Measurements from ENCODE around the gene SLC28A3.
A peak's percentile ranks its signal among the peaks of the same experiment; 100 is the strongest.

The SLC28A3 gene

GRCh38 chr9:84327184-84327583, 13.4 kb downstream of the SLC28A3 start:
- DNase-seq (ENCODE audit: insufficient read length, low spot score) (no peak), FAIRE-seq (no peak)

DNA sequence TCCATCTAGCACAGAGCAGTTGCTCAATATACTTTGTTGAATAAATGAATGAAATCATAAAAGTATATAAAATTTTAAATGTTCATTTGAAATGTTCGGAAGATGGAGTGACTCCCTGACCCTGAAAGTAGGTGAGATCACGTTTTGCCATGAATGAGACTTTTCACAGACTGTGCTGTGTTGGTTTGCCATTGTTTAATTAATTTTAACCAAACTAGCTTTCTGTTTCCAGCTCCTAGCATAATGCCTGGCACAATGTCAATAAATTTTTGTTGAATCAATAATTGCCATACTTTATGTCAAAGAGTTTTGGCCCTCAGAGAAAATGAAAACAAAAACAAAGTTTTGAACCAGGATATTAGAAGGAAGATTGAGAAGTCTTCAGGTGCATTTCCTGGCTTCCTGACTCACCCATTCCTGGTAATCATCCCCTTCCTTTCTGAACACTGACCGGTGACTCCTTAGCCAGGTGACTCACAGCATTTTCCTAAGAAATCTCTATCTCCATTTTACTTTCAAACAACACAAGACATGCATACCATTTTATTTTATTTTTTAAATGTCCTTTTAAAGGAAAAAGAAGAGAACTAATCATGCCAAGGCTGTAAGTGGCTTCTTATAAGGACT, 15.1 kb downstream of the SLC28A3 start:
- no peak for TF ChIP-seq POLR2A (IDR thresholded peaks at IDR 0.05; ENCODE audit: low read depth, low read length)
- peak; percentile 61 for DNase-seq (ENCODE audit: insufficient read length, low spot score)
- peak; percentile 94 for FAIRE-seq

More at GRCh38 chr9:84327184-84327583, 13.4 kb downstream of the SLC28A3 start:
- TF ChIP-seq POLR2A (IDR thresholded peaks at IDR 0.05; ENCODE audit: low read depth, low read length): no peak

DNA sequence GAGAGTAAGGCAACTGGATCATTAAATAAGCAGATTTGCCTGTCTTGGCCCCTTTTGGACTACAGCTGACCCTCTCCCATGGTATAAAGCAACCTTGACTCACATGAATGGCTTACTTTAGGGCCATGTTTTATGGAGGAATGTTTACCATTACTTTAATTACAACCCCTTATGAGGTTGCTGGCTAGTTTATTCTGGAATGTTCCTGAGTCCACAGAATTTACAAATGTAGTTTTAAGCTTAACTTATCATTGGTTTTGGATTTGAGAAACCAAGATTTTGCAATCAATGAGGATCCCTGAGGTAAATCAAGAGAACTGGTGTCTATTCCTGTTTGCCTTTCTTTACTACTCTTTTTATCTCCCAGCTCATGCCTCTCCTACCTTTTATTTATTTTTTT, 15.7 kb downstream of the SLC28A3 start:
- no peak for TF ChIP-seq POLR2A (IDR thresholded peaks at IDR 0.05; ENCODE audit: low read depth, low read length)
- no peak for FAIRE-seq
- no peak for DNase-seq (ENCODE audit: insufficient read length, low spot score)

DNA sequence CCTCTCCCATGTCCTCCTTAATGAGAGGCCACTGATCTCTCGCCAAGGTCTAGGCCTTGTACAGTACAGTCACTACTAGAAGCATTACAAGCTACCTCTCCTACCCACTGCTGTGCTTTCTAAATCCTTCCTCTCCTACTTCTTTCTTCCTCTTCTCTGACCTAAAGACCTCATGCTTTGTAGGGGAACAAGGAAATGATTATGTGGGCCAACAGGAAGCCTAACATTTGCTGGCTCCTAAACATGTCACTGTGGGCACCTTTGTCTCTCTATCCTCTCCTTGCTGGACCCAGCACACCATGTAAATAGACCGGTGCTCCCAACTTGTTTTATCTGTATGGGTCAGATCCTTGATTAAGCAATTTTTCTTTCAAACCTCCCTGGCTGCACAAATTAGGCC, 16.7 kb downstream of the SLC28A3 start:
- FAIRE-seq: no peak
- DNase-seq (ENCODE audit: insufficient read length, low spot score): no peak
- TF ChIP-seq POLR2A (IDR thresholded peaks at IDR 0.05; ENCODE audit: low read depth, low read length): no peak

GRCh38 chr9:84322828-84323227, 17.7 kb downstream of the SLC28A3 start:
- DNase-seq (ENCODE audit: insufficient read length, low spot score): peak; percentile 77
- no peak for TF ChIP-seq POLR2A (IDR thresholded peaks at IDR 0.05; ENCODE audit: low read depth, low read length)
- FAIRE-seq: peak; percentile 45

GRCh38 chr9:84320231-84320630, 20.3 kb downstream of the SLC28A3 start:
- TF ChIP-seq POLR2A (IDR thresholded peaks at IDR 0.05; ENCODE audit: low read depth, low read length): no peak

GRCh38 chr9:84319632-84320031, 20.9 kb downstream of the SLC28A3 start:
- no peak for FAIRE-seq
- DNase-seq (ENCODE audit: insufficient read length, low spot score): no peak
- TF ChIP-seq POLR2A (IDR thresholded peaks at IDR 0.05; ENCODE audit: low read depth, low read length): no peak

More at GRCh38 chr9:84320231-84320630, 20.3 kb downstream of the SLC28A3 start:
- FAIRE-seq (no peak), DNase-seq (ENCODE audit: insufficient read length, low spot score) (no peak)

DNA sequence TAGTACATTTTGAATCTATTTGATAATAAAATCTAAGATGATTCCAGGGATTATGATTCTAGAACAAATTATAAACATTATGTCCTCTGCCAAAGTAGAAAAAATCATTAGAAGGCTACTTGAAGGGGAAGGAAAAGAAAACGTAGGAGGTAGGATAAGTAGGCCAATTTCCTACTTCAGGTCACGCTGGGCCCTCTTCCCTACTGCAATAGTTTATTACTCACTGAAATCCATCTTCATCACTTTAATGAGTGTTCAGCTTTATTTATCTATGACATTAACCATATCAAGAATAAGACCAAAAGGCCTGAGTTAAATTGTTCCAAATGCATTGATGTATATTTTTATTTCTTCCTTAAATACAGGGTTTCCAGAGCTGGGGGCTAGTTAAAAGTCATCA, 21.6 kb downstream of the SLC28A3 start:
- TF ChIP-seq POLR2A (IDR thresholded peaks at IDR 0.05; ENCODE audit: low read depth, low read length): no peak
- DNase-seq (ENCODE audit: insufficient read length, low spot score) (no peak), FAIRE-seq (no peak)

GRCh38 chr9:84317563-84317962, 23.0 kb downstream of the SLC28A3 start:
- no peak for DNase-seq (ENCODE audit: insufficient read length, low spot score)
- TF ChIP-seq POLR2A (IDR thresholded peaks at IDR 0.05; ENCODE audit: low read depth, low read length): no peak
- no peak for FAIRE-seq

GRCh38 chr9:84315278-84315877, 25.2 kb downstream of the SLC28A3 start:
- TF ChIP-seq POLR2A (IDR thresholded peaks at IDR 0.05; ENCODE audit: low read depth, low read length): no peak
- peak; percentile 53 for DNase-seq (ENCODE audit: insufficient read length, low spot score)
- peak; percentile 84 for FAIRE-seq

GRCh38 chr9:84314306-84314705, 26.3 kb downstream of the SLC28A3 start:
- DNase-seq (ENCODE audit: insufficient read length, low spot score) (no peak), FAIRE-seq (no peak)
- TF ChIP-seq POLR2A (IDR thresholded peaks at IDR 0.05; ENCODE audit: low read depth, low read length): no peak

DNA sequence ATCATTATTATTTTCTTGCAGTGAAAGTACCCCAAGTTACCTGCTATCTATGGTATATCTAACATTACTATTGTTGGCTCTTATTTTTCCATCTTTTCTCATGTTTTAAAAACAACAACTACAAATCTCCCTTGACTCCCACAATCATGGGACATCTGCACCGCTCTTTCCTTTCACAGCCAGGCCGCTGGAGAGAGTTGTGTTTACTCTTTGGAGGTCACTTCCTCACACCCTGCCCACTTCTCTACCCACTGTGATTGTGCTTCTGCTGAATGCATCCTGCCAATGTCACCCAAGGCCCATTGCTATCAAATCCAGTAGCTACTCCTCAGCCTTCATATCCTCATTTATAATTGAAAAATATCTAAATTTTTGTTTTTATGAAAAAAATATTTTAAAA, 29.7 kb downstream of the SLC28A3 start:
- DNase-seq (ENCODE audit: insufficient read length, low spot score) (no peak), FAIRE-seq (no peak)
- TF ChIP-seq POLR2A (IDR thresholded peaks at IDR 0.05; ENCODE audit: low read depth, low read length): no peak

GRCh38 chr9:84305497-84306131, 34.9 kb downstream of the SLC28A3 start:
- TF ChIP-seq POLR2A (IDR thresholded peaks at IDR 0.05; ENCODE audit: low read depth, low read length): no peak
- no peak for DNase-seq (ENCODE audit: insufficient read length, low spot score)
- no peak for FAIRE-seq

DNA sequence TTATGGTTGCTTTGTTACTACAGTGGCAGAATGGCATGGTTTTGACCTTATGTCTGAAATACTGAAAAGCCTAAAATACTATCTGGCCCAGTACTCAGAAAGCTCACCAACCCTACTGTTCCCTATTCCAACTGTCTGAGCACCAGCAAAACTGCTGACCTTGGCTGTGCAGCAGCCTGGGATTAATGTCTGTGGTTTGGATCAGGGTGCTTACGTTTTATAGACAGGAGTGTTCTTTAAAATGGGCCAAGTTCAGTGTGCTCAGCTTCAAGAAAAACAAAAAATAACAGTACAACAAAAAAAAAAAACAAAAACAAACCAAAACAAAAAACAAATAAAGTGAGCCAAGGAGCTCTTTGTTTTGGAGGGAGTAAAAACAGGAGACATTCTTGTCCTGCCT, 36.4 kb downstream of the SLC28A3 start:
- no peak for TF ChIP-seq POLR2A (IDR thresholded peaks at IDR 0.05; ENCODE audit: low read depth, low read length)
- no peak for DNase-seq (ENCODE audit: insufficient read length, low spot score)
- no peak for FAIRE-seq

GRCh38 chr9:84303061-84303460, 37.5 kb downstream of the SLC28A3 start:
- DNase-seq (ENCODE audit: insufficient read length, low spot score) (no peak), FAIRE-seq (no peak)
- TF ChIP-seq POLR2A (IDR thresholded peaks at IDR 0.05; ENCODE audit: low read depth, low read length): no peak
